ENCODE data around the gene TOR1B.

The TOR1B gene

DNA sequence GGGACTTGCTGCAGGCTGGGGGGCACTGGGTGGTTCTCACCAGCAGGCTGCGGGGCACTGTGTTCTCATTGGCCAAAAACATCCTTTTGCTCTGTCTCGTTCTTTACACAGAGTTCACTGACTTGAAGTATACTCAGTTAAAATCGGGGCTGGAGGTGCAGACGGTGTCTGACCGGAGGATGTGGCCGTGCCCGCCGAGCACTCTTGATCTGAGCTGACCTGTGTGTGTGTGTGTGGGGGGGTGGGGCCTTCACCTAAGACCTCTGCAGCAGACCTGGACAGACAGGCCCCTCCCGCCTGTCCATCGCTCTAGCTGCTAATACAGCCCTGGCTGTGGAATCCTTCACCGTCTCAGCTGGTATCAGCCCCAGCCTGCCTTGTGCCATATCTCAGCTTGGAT lies 7.1 kb downstream of the TOR1B start:
- no peaks in the 10 kb centered on the region for H3K27me3 ChIP-seq (ENCODE audit: low read depth, low read length)

DNA sequence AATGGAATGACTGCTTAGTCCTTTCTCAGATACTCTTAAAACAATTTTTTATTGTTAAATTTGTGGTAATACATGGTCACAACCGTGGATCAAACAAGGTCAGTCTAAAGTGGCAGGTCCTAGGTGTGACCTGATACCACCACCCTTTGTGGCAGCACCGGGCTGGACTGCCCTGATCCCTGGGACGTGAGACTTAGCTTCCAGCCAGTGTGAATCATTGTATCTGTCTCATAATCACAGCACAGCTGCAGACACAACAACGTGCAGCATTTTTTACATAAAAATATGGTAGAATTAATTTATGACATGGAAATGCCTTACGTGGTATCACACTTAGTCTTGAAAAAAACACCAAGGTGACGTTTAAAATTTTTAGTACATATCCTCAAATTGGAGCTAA lies 7.8 kb downstream of the TOR1B start:
- no peaks in the 10 kb centered on the region for H4K20me1 ChIP-seq (ENCODE audit: insufficient read depth, low read length)

More for the DNA sequence above, 7.1 kb downstream of the TOR1B start:
- Histone ChIP-seq H3K4me1 (ENCODE audit: low read length) (no peaks in the 10 kb centered on the region), H2AFZ (ENCODE audit: low read depth, low read length) (no peak overlapping the region), H3K9me3 (ENCODE audit: insufficient read depth, low read length) (no peaks in the 10 kb centered on the region), H4K20me1 (ENCODE audit: insufficient read depth, low read length) (no peaks in the 10 kb centered on the region), H3K4me2 (ENCODE audit: low read length) (no peak overlapping the region), H3K27ac (ENCODE audit: low read length) (no peak overlapping the region), H3K9ac (ENCODE audit: low read length) (no peak overlapping the region), H3K4me3 (ENCODE audit: low read length) (no peak overlapping the region), H3K36me3 (replicated peaks; ENCODE audit: low read depth, low read length) (peaks cover 36% of the 10 kb centered on the region), H3K79me2 (ENCODE audit: low read length) (no peaks in the 10 kb centered on the region)
- no peak for TF ChIP-seq EZH2phosphoT487 (IDR thresholded peaks at IDR 0.05; ENCODE audit: low read depth)
- TF ChIP-seq CTCF (IDR thresholded peaks at IDR 0.05; ENCODE audit: low read depth, low read length), result no peak

DNA sequence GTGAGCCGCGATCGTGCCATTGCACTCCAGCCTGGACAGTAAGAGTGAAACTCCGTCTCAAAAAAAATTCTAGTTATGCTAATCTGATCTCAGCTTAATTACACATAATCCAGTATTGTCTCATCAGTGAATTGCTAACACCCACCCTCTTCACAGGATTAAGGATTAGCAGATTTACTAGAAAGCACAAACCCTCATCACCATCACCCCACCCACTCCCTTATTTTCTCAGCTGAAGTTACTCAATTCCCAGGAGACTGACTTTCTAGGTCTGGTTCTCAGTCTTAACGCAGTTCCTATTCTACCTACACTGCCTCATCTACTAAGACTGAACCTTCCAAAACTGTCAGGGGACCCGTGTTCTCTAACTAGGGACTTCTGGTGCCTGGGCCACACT lies 9.0 kb downstream of the TOR1B start:
- no peak overlapping the region for H3K4me2 ChIP-seq (ENCODE audit: low read length)
- H4K20me1 ChIP-seq (ENCODE audit: insufficient read depth, low read length), result no peaks in the 10 kb centered on the region
- H3K36me3 ChIP-seq (replicated peaks; ENCODE audit: low read depth, low read length), result peaks cover 51% of the 10 kb centered on the region
- H3K9me3 ChIP-seq (ENCODE audit: insufficient read depth, low read length), result no peaks in the 10 kb centered on the region
- no peaks in the 10 kb centered on the region for H3K27me3 ChIP-seq (ENCODE audit: low read depth, low read length)
- H2AFZ ChIP-seq (ENCODE audit: low read depth, low read length), result no peak overlapping the region
- no peak overlapping the region for H3K27ac ChIP-seq (ENCODE audit: low read length)
- no peak for TF ChIP-seq EZH2phosphoT487 (IDR thresholded peaks at IDR 0.05; ENCODE audit: low read depth)
- no peak for TF ChIP-seq CTCF (IDR thresholded peaks at IDR 0.05; ENCODE audit: low read depth, low read length)
- H3K9ac ChIP-seq (ENCODE audit: low read length), result no peak overlapping the region
- H3K4me1 ChIP-seq (ENCODE audit: low read length), result no peaks in the 10 kb centered on the region
- H3K79me2 ChIP-seq (ENCODE audit: low read length), result no peaks in the 10 kb centered on the region
- no peak overlapping the region for H3K4me3 ChIP-seq (ENCODE audit: low read length)

More for the DNA sequence above, 7.8 kb downstream of the TOR1B start:
- Histone ChIP-seq H2AFZ (ENCODE audit: low read depth, low read length) (no peak overlapping the region), H3K4me1 (ENCODE audit: low read length) (no peaks in the 10 kb centered on the region), H3K36me3 (replicated peaks; ENCODE audit: low read depth, low read length) (peaks cover 39% of the 10 kb centered on the region), H3K9ac (ENCODE audit: low read length) (no peak overlapping the region), H3K4me3 (ENCODE audit: low read length) (no peak overlapping the region), H3K27me3 (ENCODE audit: low read depth, low read length) (no peaks in the 10 kb centered on the region), H3K27ac (ENCODE audit: low read length) (no peak overlapping the region), H3K79me2 (ENCODE audit: low read length) (no peaks in the 10 kb centered on the region), H3K4me2 (ENCODE audit: low read length) (no peak overlapping the region), H3K9me3 (ENCODE audit: insufficient read depth, low read length) (no peaks in the 10 kb centered on the region)
- TF ChIP-seq EZH2phosphoT487 (IDR thresholded peaks at IDR 0.05; ENCODE audit: low read depth) (no peak), CTCF (IDR thresholded peaks at IDR 0.05; ENCODE audit: low read depth, low read length) (no peak)

DNA sequence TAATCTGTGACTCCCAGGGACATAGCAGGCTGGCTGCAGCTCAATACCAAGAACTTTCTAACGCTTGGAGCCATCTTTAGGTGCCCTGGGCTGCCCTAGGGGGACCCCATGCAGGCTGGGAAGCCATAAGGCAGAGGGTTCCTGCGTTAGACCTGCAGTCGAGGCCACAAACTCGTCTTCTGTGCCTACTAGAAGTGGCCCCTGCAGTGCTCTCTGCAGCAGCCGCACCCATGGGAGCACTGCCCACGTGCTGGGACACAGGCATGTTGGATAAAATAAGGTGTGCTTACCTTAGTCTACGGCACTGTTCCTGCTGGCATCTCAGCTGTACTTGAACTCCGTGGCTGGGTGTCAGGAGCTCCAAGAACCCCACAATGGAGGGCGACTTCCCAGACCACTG lies 9.4 kb downstream of the TOR1B start:
- no peaks in the 10 kb centered on the region for H4K20me1 ChIP-seq (ENCODE audit: insufficient read depth, low read length)
- TF ChIP-seq CTCF (IDR thresholded peaks at IDR 0.05; ENCODE audit: low read depth, low read length) (no peak), EZH2phosphoT487 (IDR thresholded peaks at IDR 0.05; ENCODE audit: low read depth) (no peak)
- H3K9me3 ChIP-seq (ENCODE audit: insufficient read depth, low read length), result no peaks in the 10 kb centered on the region
- peaks cover 50% of the 10 kb centered on the region for H3K36me3 ChIP-seq (replicated peaks; ENCODE audit: low read depth, low read length)
- H3K9ac ChIP-seq (ENCODE audit: low read length), result no peak overlapping the region
- H3K4me1 ChIP-seq (ENCODE audit: low read length), result no peaks in the 10 kb centered on the region
- no peaks in the 10 kb centered on the region for H3K27me3 ChIP-seq (ENCODE audit: low read depth, low read length)
- no peak overlapping the region for H3K4me2 ChIP-seq (ENCODE audit: low read length)
- H2AFZ ChIP-seq (ENCODE audit: low read depth, low read length), result no peak overlapping the region
- no peak overlapping the region for H3K27ac ChIP-seq (ENCODE audit: low read length)
- H3K79me2 ChIP-seq (ENCODE audit: low read length), result no peaks in the 10 kb centered on the region
- H3K4me3 ChIP-seq (ENCODE audit: low read length), result no peak overlapping the region
